ENCODE results near the gene CTNNA2.

Gene CTNNA2

GRCh38 chr2:80185091-80185490 lies 672.2 kb downstream of the CTNNA2 start:
- no peaks in the 10 kb centered on the region for H3K4me1 ChIP-seq (ENCODE audit: insufficient read depth, low read length)
- H3K9me3 ChIP-seq (ENCODE audit: insufficient read depth, low read length, severe bottlenecking), result peaks cover 4% of the 10 kb centered on the region
- H3K4me2 ChIP-seq (ENCODE audit: insufficient read depth, low read length), result no peak overlapping the region
- no peak overlapping the region for H3K9ac ChIP-seq (ENCODE audit: low read depth, low read length)
- no peaks in the 10 kb centered on the region for H3K79me2 ChIP-seq (ENCODE audit: insufficient read depth, low read length)
- no peak overlapping the region for H3K4me3 ChIP-seq (ENCODE audit: low read depth in 1 of 2, low read length in 2 of 2)
- H3K27ac ChIP-seq (ENCODE audit: low read length), result no peak overlapping the region
- no peaks in the 10 kb centered on the region for H3K36me3 ChIP-seq (ENCODE audit: insufficient read depth, low read length)
- TF ChIP-seq CTCF (IDR thresholded peaks at IDR 0.05; ENCODE audit: borderline replicate concordance, extremely low read depth, low read length, poor library complexity, severe bottlenecking), result no peak
- TF ChIP-seq EZH2 (IDR thresholded peaks at IDR 0.05; ENCODE audit: borderline replicate concordance, low read depth, low read length, severe bottlenecking), result no peak
- ATAC-seq (ENCODE audit: insufficient read depth, low read depth) (no peak), DNase-seq (no peak)
- no peak overlapping the region for H2AFZ ChIP-seq (ENCODE audit: low read depth, low read length)
- no peaks in the 10 kb centered on the region for H3K27me3 ChIP-seq (ENCODE audit: insufficient read depth, low read length, poor library complexity)
- H4K20me1 ChIP-seq (ENCODE audit: insufficient read depth, low read length), result no peaks in the 10 kb centered on the region

- no peaks in the 10 kb centered on the region for H3K9me3 ChIP-seq (ENCODE audit: insufficient read depth, low read length, severe bottlenecking)
- H3K27ac ChIP-seq (ENCODE audit: low read length), result no peak overlapping the region
- H4K20me1 ChIP-seq (ENCODE audit: insufficient read depth, low read length), result no peaks in the 10 kb centered on the region
- no peaks in the 10 kb centered on the region for H3K27me3 ChIP-seq (ENCODE audit: insufficient read depth, low read length, poor library complexity)
- no peak overlapping the region for H3K4me2 ChIP-seq (ENCODE audit: insufficient read depth, low read length)
- H3K4me3 ChIP-seq (ENCODE audit: low read depth in 1 of 2, low read length in 2 of 2), result no peak overlapping the region
- no peaks in the 10 kb centered on the region for H3K4me1 ChIP-seq (ENCODE audit: insufficient read depth, low read length)
- H3K9ac ChIP-seq (ENCODE audit: low read depth, low read length), result no peak overlapping the region
- ATAC-seq (ENCODE audit: insufficient read depth, low read depth) (no peak), DNase-seq (no peak)
- no peak for TF ChIP-seq EZH2 (IDR thresholded peaks at IDR 0.05; ENCODE audit: borderline replicate concordance, low read depth, low read length, severe bottlenecking)
- no peak for TF ChIP-seq CTCF (IDR thresholded peaks at IDR 0.05; ENCODE audit: borderline replicate concordance, extremely low read depth, low read length, poor library complexity, severe bottlenecking)
- H2AFZ ChIP-seq (ENCODE audit: low read depth, low read length), result no peak overlapping the region
- H3K79me2 ChIP-seq (ENCODE audit: insufficient read depth, low read length), result no peaks in the 10 kb centered on the region
- H3K36me3 ChIP-seq (ENCODE audit: insufficient read depth, low read length), result no peaks in the 10 kb centered on the region
Observed at GRCh38 chr2:80186262-80186661, 673.4 kb downstream of the CTNNA2 start.

GRCh38 chr2:80187156-80187555 lies 674.3 kb downstream of the CTNNA2 start:
- H3K27me3 ChIP-seq (ENCODE audit: insufficient read depth, low read length, poor library complexity), result no peaks in the 10 kb centered on the region
- H3K4me2 ChIP-seq (ENCODE audit: insufficient read depth, low read length), result no peak overlapping the region
- no peak overlapping the region for H3K9ac ChIP-seq (ENCODE audit: low read depth, low read length)
- no peak for TF ChIP-seq EZH2 (IDR thresholded peaks at IDR 0.05; ENCODE audit: borderline replicate concordance, low read depth, low read length, severe bottlenecking)
- TF ChIP-seq CTCF (IDR thresholded peaks at IDR 0.05; ENCODE audit: borderline replicate concordance, extremely low read depth, low read length, poor library complexity, severe bottlenecking), result no peak
- no peaks in the 10 kb centered on the region for H3K79me2 ChIP-seq (ENCODE audit: insufficient read depth, low read length)
- DNase-seq (no peak), ATAC-seq (ENCODE audit: insufficient read depth, low read depth) (no peak)
- no peaks in the 10 kb centered on the region for H4K20me1 ChIP-seq (ENCODE audit: insufficient read depth, low read length)
- no peak overlapping the region for H3K4me3 ChIP-seq (ENCODE audit: low read depth in 1 of 2, low read length in 2 of 2)
- no peak overlapping the region for H3K27ac ChIP-seq (ENCODE audit: low read length)
- H3K36me3 ChIP-seq (ENCODE audit: insufficient read depth, low read length), result no peaks in the 10 kb centered on the region
- H3K9me3 ChIP-seq (ENCODE audit: insufficient read depth, low read length, severe bottlenecking), result no peaks in the 10 kb centered on the region
- no peaks in the 10 kb centered on the region for H3K4me1 ChIP-seq (ENCODE audit: insufficient read depth, low read length)
- H2AFZ ChIP-seq (ENCODE audit: low read depth, low read length), result no peak overlapping the region

GRCh38 chr2:80190166-80190565 lies 677.3 kb downstream of the CTNNA2 start:
- DNase-seq, result no peak
- no peak overlapping the region for H3K4me2 ChIP-seq (ENCODE audit: insufficient read depth, low read length)
- no peaks in the 10 kb centered on the region for H3K27me3 ChIP-seq (ENCODE audit: insufficient read depth, low read length, poor library complexity)
- no peaks in the 10 kb centered on the region for H3K36me3 ChIP-seq (ENCODE audit: insufficient read depth, low read length)
- ATAC-seq (ENCODE audit: insufficient read depth, low read depth), result no peak
- H3K27ac ChIP-seq (ENCODE audit: low read length), result no peak overlapping the region
- H3K79me2 ChIP-seq (ENCODE audit: insufficient read depth, low read length), result no peaks in the 10 kb centered on the region
- H3K9me3 ChIP-seq (ENCODE audit: insufficient read depth, low read length, severe bottlenecking), result no peaks in the 10 kb centered on the region
- no peaks in the 10 kb centered on the region for H4K20me1 ChIP-seq (ENCODE audit: insufficient read depth, low read length)
- no peak overlapping the region for H3K9ac ChIP-seq (ENCODE audit: low read depth, low read length)
- TF ChIP-seq EZH2 (IDR thresholded peaks at IDR 0.05; ENCODE audit: borderline replicate concordance, low read depth, low read length, severe bottlenecking) (no peak), CTCF (IDR thresholded peaks at IDR 0.05; ENCODE audit: borderline replicate concordance, extremely low read depth, low read length, poor library complexity, severe bottlenecking) (no peak)
- no peak overlapping the region for H3K4me3 ChIP-seq (ENCODE audit: low read depth in 1 of 2, low read length in 2 of 2)
- no peaks in the 10 kb centered on the region for H3K4me1 ChIP-seq (ENCODE audit: insufficient read depth, low read length)
- no peak overlapping the region for H2AFZ ChIP-seq (ENCODE audit: low read depth, low read length)
